Measurements from ENCODE around the gene SLC25A22. TPM values are rescaled to one million over a fixed set of nuclear protein-coding genes. Genes with fewer than 3 reads are reported as not detected.

Gene SLC25A22
- total RNA-seq, 2 experiments from 2014 or later = 35.7 to 38.3 TPM

GRCh38 chr11:745428-745827, 52.7 kb downstream of the SLC25A22 start:
- Mint-ChIP-seq H3K36me3 (ENCODE audit: low read depth) (peaks cover 8% of the 10 kb centered on the region), H3K9me3 (no peaks in the 10 kb centered on the region), H3K4me1 (peaks cover 21% of the 10 kb centered on the region), H3K4me3 (peak overlapping the region; percentile 5), H3K27ac (no peak overlapping the region), H3K27me3 (peaks cover 2% of the 10 kb centered on the region)
- ChIA-PET CTCF (interaction anchor here (0.6 kb wide), 1 partner anchor 19 kb away, joined by 3 read pairs; no protein-coding TSS in a partner anchor), POLR2A (no interaction called here)
- no peak for DNase-seq

- H3K9me3 Mint-ChIP-seq = no peaks in the 10 kb centered on the region
- no peaks in the 10 kb centered on the region for H3K36me3 Mint-ChIP-seq (ENCODE audit: low read depth)
- peaks cover 8% of the 10 kb centered on the region for H3K27me3 Mint-ChIP-seq
- no peak overlapping the region for H3K27ac Mint-ChIP-seq
- H3K4me1 Mint-ChIP-seq = peaks cover 10% of the 10 kb centered on the region
- DNase-seq = no peak
- CTCF ChIA-PET = interaction anchor here (1.0 kb wide), 1 partner anchor 47 kb away, joined by 3 read pairs; the partner anchor contains the start of gene TMEM80
- H3K4me3 Mint-ChIP-seq = no peak overlapping the region
- POLR2A ChIA-PET = no interaction called here
Measured at GRCh38 chr11:742571-743201, 55.4 kb downstream of the SLC25A22 start.

- Mint-ChIP-seq H3K27me3 (peaks cover 11% of the 10 kb centered on the region), H3K9me3 (no peaks in the 10 kb centered on the region), H3K36me3 (ENCODE audit: low read depth) (no peaks in the 10 kb centered on the region), H3K4me3 (no peak overlapping the region), H3K4me1 (peaks cover 16% of the 10 kb centered on the region), H3K27ac (no peak overlapping the region)
- no peak for DNase-seq
- CTCF ChIA-PET = no interaction called here
- POLR2A ChIA-PET = interaction anchor here (1.4 kb wide), 1 partner anchor 17 kb away, joined by 3 read pairs; no protein-coding TSS in a partner anchor
Measured at GRCh38 chr11:742156-742546, 55.9 kb downstream of the SLC25A22 start.

Other genes starting within 250 kb of the SLC25A22 start
- gene LMNTD2, start 237.5 kb downstream of the SLC25A22 start, total RNA-seq = 1 to 10 TPM; 2.5 to 3.2 TPM
- 10 to 100 TPM; 32.7 to 32.8 TPM for gene RASSF7, start 237.3 kb downstream of the SLC25A22 start, total RNA-seq
- 10 to 100 TPM; 38.7 to 39.1 TPM for gene PHRF1, start 221.8 kb downstream of the SLC25A22 start, total RNA-seq
- gene IRF7, start 182.3 kb downstream of the SLC25A22 start, total RNA-seq = 100 to 1,000 TPM; 220 to 221 TPM
- not detected for gene CDHR5, start 173.3 kb downstream of the SLC25A22 start, total RNA-seq
- gene SCT, start 171.1 kb downstream of the SLC25A22 start, total RNA-seq = not detected
- under 1 TPM; 0.18 to 0.20 TPM for gene DRD4, start 161.0 kb downstream of the SLC25A22 start, total RNA-seq
- gene DEAF1, start 103.1 kb downstream of the SLC25A22 start, total RNA-seq = 10 to 100 TPM; 33.0 to 34.2 TPM
- gene TMEM80, start 102.5 kb downstream of the SLC25A22 start, total RNA-seq = 10 to 100 TPM; 22.6 to 25.3 TPM
- gene EPS8L2, start 92.0 kb downstream of the SLC25A22 start, total RNA-seq = 10 to 100 TPM; 16.2 to 19.4 TPM
- gene TALDO1, start 50.8 kb downstream of the SLC25A22 start, total RNA-seq = 100 to 1,000 TPM; 215 to 224 TPM
- 10 to 100 TPM; 48.6 to 52.9 TPM for gene GATD1, start 20.8 kb downstream of the SLC25A22 start, total RNA-seq
- gene CEND1, start 8.2 kb downstream of the SLC25A22 start, total RNA-seq = 1 to 10 TPM; 1.2 to 1.6 TPM
- 10 to 100 TPM; 45.1 to 48.5 TPM for gene PIDD1, start 7.0 kb upstream of the SLC25A22 start, total RNA-seq
- gene RPLP2, start 11.7 kb upstream of the SLC25A22 start, total RNA-seq = 1,000 to 10,000 TPM; 2,077 to 2,079 TPM
- 10 to 100 TPM; 66.8 to 70.9 TPM for gene PNPLA2, start 20.6 kb upstream of the SLC25A22 start, total RNA-seq
- gene CRACR2B, start 29.6 kb upstream of the SLC25A22 start, total RNA-seq = 10 to 100 TPM; 12.7 to 13.7 TPM
- 10 to 100 TPM; 28.0 to 28.6 TPM for gene CD151, start 34.7 kb upstream of the SLC25A22 start, total RNA-seq
- 10 to 100 TPM; 59.3 to 61.5 TPM for gene POLR2L, start 44.2 kb upstream of the SLC25A22 start, total RNA-seq
- gene TSPAN4, start 44.6 kb upstream of the SLC25A22 start, total RNA-seq = 1 to 10 TPM; 4.4 to 4.5 TPM
- gene CHID1, start 112.5 kb upstream of the SLC25A22 start, total RNA-seq = 10 to 100 TPM; 38.2 to 39.2 TPM
- gene AP2A2, start 127.6 kb upstream of the SLC25A22 start, total RNA-seq = 10 to 100 TPM; 50.5 to 51.1 TPM
- not detected for gene MUC6, start 238.4 kb upstream of the SLC25A22 start, total RNA-seq

Measured in activated CD4-positive, alpha-beta memory T cell treated with anti-CD3 and anti-CD28 coated beads, Interleukin-2, amount 10 ng/mL, durations not matched to agents 7 days and 5 days (primary cell).